SIG-M5 treated with dmso at 0.1 percent for 504 hours (cell line): ENCODE data around the gene STRN.
"Not testable (repeated sequence)": the region's sequence is repeated elsewhere in the genome, so short reads cannot be mapped to it uniquely, and the experiment has no call there.

ENCODE experiments used
- DNase-seq: peaks from one replicate; lab custom pipeline; 2025; ENCODE audit not compliant: unreplicated experiment; lab: John Stamatoyannopoulos, UW

The STRN gene

GRCh38 chr2:36915627-36916026, 50.7 kb downstream of the STRN start:
- peak; percentile 36 for DNase-seq

- no peak for DNase-seq
Measured at GRCh38 chr2:36912695-36913094, 53.6 kb downstream of the STRN start.

- DNase-seq = no peak
Measured at GRCh38 chr2:36911012-36911411, 55.3 kb downstream of the STRN start.

GRCh38 chr2:36906277-36906676, 60.1 kb downstream of the STRN start:
- no peak for DNase-seq

- no peak for DNase-seq
Measured at GRCh38 chr2:36904636-36905035, 61.7 kb downstream of the STRN start.

GRCh38 chr2:36902385-36903120, 63.8 kb downstream of the STRN start:
- DNase-seq = no peak

- no peak for DNase-seq
Measured at GRCh38 chr2:36892805-36893204, 73.5 kb downstream of the STRN start.

- peak; percentile 84 for DNase-seq
Measured at GRCh38 chr2:36889795-36890194, 76.5 kb downstream of the STRN start.

- DNase-seq = not testable (repeated sequence)
Measured at GRCh38 chr2:36887095-36887494, 79.2 kb downstream of the STRN start.

GRCh38 chr2:36886664-36887063, 79.7 kb downstream of the STRN start:
- no peak for DNase-seq

- DNase-seq = no peak
Measured at GRCh38 chr2:36885605-36886004, 80.7 kb downstream of the STRN start.

GRCh38 chr2:36882532-36882931, 83.8 kb downstream of the STRN start:
- DNase-seq = no peak

- DNase-seq = no peak
Measured at GRCh38 chr2:36881816-36882215, 84.5 kb downstream of the STRN start.

- no peak for DNase-seq
Measured at GRCh38 chr2:36878429-36878828, 87.9 kb downstream of the STRN start.

GRCh38 chr2:36871068-36871707, 95.1 kb downstream of the STRN start:
- no peak for DNase-seq

GRCh38 chr2:36869606-36870005, 96.7 kb downstream of the STRN start:
- no peak for DNase-seq

GRCh38 chr2:36861896-36862295, 104.4 kb downstream of the STRN start:
- no peak for DNase-seq

GRCh38 chr2:36859366-36859792, 107.0 kb downstream of the STRN start:
- no peak for DNase-seq

- no peak for DNase-seq
Measured at GRCh38 chr2:36858551-36859365, 107.6 kb downstream of the STRN start.

GRCh38 chr2:36857713-36858112, 108.6 kb downstream of the STRN start:
- no peak for DNase-seq

GRCh38 chr2:36855429-36855828, 110.9 kb downstream of the STRN start:
- DNase-seq = no peak

GRCh38 chr2:36854241-36854640, 112.1 kb downstream of the STRN start:
- DNase-seq = no peak
